ENCODE data around the gene CDK10. TPM values are rescaled to one million over a fixed set of nuclear protein-coding genes. Genes with fewer than 3 reads are reported as not detected.

Gene CDK10
- total and polyA plus RNA-seq, 9 of the 15 experiments (the other 6 are each of a cell fraction or from before 2014, with no cell fraction given) = 2.0 to 85.1 (median 40.1) TPM

- TF ChIP-seq MEIS2 (IDR thresholded peaks at IDR 0.05; ENCODE audit: partially characterized antibody) (no peak), TCF7 (IDR thresholded peaks at IDR 0.05; ENCODE audit: borderline replicate concordance) (no peak), PHB (CRISPR knock-in tag; IDR thresholded peaks at IDR 0.05) (no peak), CTBP1 (IDR thresholded peaks at IDR 0.05; ENCODE audit: borderline replicate concordance) (peak; percentile 31), FOSL1 (tag; conservative IDR thresholded peaks at IDR 0.05) (no peak), SMARCA5 (IDR thresholded peaks at IDR 0.05) (no peak), ZBTB7A (IDR thresholded peaks at IDR 0.05; ENCODE audit: borderline replicate concordance, control insufficient read depth, low read depth, low read length) (peak; percentile 71; the same call in 1 of the 2 replicates), ZNF347 (CRISPR knock-in tag; IDR thresholded peaks at IDR 0.05; ENCODE audit: low read depth) (no peak), ZNF431 (CRISPR knock-in tag; IDR thresholded peaks at IDR 0.05) (no peak), E2F4 (CRISPR knock-in tag; IDR thresholded peaks at IDR 0.05; ENCODE audit: low read depth) (no peak), MBD2 (IDR thresholded peaks at IDR 0.05; ENCODE audit: borderline replicate concordance, low read depth) (no peak), HNRNPLL (IDR thresholded peaks at IDR 0.05; ENCODE audit: low read depth, low read length, poor library complexity, severe bottlenecking) (no peak), ZNF165 (CRISPR knock-in tag; IDR thresholded peaks at IDR 0.05; ENCODE audit: borderline replicate concordance) (no peak), SLC30A9 (CRISPR knock-in tag; IDR thresholded peaks at IDR 0.05) (no peak), USF1 (CRISPR knock-in tag; IDR thresholded peaks at IDR 0.05) (no peak), HEY1 (CRISPR knock-in tag; IDR thresholded peaks at IDR 0.05; ENCODE audit: borderline replicate concordance) (no peak), KAT8 (IDR thresholded peaks at IDR 0.05; ENCODE audit: low read depth) (no peak), ZC3H11A (IDR thresholded peaks at IDR 0.05; ENCODE audit: low read depth, low read length) (no peak), TAF7 (tag; IDR thresholded peaks at IDR 0.05) (no peak), MTF1 (CRISPR knock-in tag; IDR thresholded peaks at IDR 0.05; ENCODE audit: borderline replicate concordance) (no peak), CCAR2 (IDR thresholded peaks at IDR 0.05; ENCODE audit: low read depth, low read length) (no peak), KHSRP (IDR thresholded peaks at IDR 0.05) (no peak), TAF1 (IDR thresholded peaks at IDR 0.05; ENCODE audit: control insufficient read depth, extremely low read depth, insufficient read depth, low read length, severe bottlenecking) (peak; percentile 30), RBFOX2 (IDR thresholded peaks at IDR 0.05; ENCODE audit: low read depth, low read length) (peak; percentile 39; the same call in 1 of the 2 replicates)
- TF ChIP-seq, protein P1, sequence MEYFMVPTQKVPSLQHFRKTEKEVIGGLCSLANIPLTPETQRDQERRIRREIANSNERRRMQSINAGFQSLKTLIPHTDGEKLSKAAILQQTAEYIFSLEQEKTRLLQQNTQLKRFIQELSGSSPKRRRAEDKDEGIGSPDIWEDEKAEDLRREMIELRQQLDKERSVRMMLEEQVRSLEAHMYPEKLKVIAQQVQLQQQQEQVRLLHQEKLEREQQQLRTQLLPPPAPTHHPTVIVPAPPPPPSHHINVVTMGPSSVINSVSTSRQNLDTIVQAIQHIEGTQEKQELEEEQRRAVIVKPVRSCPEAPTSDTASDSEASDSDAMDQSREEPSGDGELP (CRISPR knock-in tag; IDR thresholded peaks at IDR 0.05; ENCODE audit: borderline replicate concordance) = peak; percentile 10
- TF ChIP-seq, protein P2, sequence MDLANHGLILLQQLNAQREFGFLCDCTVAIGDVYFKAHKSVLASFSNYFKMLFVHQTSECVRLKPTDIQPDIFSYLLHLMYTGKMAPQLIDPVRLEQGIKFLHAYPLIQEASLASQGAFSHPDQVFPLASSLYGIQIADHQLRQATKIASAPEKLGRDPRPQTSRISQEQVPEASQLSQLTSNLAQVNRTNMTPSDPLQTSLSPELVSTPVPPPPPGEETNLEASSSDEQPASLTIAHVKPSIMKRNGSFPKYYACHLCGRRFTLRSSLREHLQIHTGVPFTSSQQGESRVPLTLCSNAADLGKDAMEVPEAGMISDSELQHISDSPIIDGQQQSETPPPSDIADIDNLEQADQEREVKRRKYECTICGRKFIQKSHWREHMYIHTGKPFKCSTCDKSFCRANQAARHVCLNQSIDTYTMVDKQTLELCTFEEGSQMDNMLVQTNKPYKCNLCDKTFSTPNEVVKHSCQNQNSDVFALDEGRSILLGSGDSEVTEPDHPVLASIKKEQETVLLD (IDR thresholded peaks at IDR 0.05) = no peak
Measured at GRCh38 chr16:89700649-89701424, 14.3 kb downstream of the CDK10 start (continued).
